H1 (cell line): ENCODE results near the gene TRIM46.
"Not testable (repeated sequence)": the region's sequence is repeated elsewhere in the genome, so short reads cannot be mapped to it uniquely, and the experiment has no call there.

Experiments used
- BRCA1 ChIP-seq: IDR thresholded peaks from 2 replicates; pipeline ENCODE4 v1.6.1; 2012; ENCODE audit warnings: low read depth, low read length, improper control_type of control experiment
- EP300 ChIP-seq, 2 experiments: IDR thresholded peaks; 1 replicate in 1 of 2; 2 replicates in 1 of 2; pipeline ENCODE4 v1.6.1; 2011 to 2012; ENCODE audit warnings: low read depth in 2 of 2, low read length in 2 of 2, mild to moderate bottlenecking in 2 of 2, borderline replicate concordance in 1 of 2, inconsistent platforms in 1 of 2, moderate library complexity in 1 of 2
- EZH2 ChIP-seq: fragments of 200-600 bp; sonication (generic); IDR thresholded peaks from 2 replicates; pipeline ENCODE4 v1.7.1; 2012; ENCODE audit warnings: low read depth, mild to moderate bottlenecking, moderate library complexity, low read length, inconsistent platforms; ENCODE audit not compliant: severe bottlenecking
- KDM1A ChIP-seq: fragments of 200-600, 300-600 bp; sonication (generic); IDR thresholded peaks from 2 replicates; pipeline ENCODE4 v1.7.1; 2016; ENCODE audit warnings: mild to moderate bottlenecking, low read length, borderline replicate concordance
- RBBP5 ChIP-seq: IDR thresholded peaks from 2 replicates; pipeline ENCODE4 v1.7.1; 2012; ENCODE audit warnings: low read depth, mild to moderate bottlenecking, inconsistent platforms, low read length, moderate library complexity, borderline replicate concordance
- RFX5 ChIP-seq: IDR thresholded peaks from 2 replicates; pipeline ENCODE4 v1.6.1; 2011; ENCODE audit warnings: low read depth, low read length, improper control_type of control experiment, borderline replicate concordance
- SRF ChIP-seq: IDR thresholded peaks from 2 replicates; pipeline ENCODE4 v1.6.1; 2011; ENCODE audit warnings: mild to moderate bottlenecking, low read depth, low read length, moderate library complexity
- TAF1 ChIP-seq: IDR thresholded peaks from 2 replicates; pipeline ENCODE4 v1.6.1; 2011; ENCODE audit warnings: mild to moderate bottlenecking, low read depth, low read length
- TF ChIP-seq, protein P1 (sequence below): IDR thresholded peaks from 2 replicates; pipeline ENCODE4 v1.6.1; 2012; ENCODE audit warnings: inconsistent platforms
- TF ChIP-seq, protein P2 (sequence below), 3 experiments: IDR thresholded peaks; 1 replicate in 2 of 3; 2 replicates in 1 of 3; pipeline versions ENCODE4 v1.5.1 to v1.6.1; 2011; ENCODE audit warnings: low read length in 3 of 3, mild to moderate bottlenecking in 3 of 3, inconsistent platforms in 2 of 3, low read depth in 1 of 3, moderate library complexity in 1 of 3; ENCODE audit not compliant: insufficient read depth in 1 of 3; ENCODE audit errors: control extremely low read depth in 1 of 3
- TF ChIP-seq, protein P3 (sequence below): IDR thresholded peaks from 2 replicates; pipeline ENCODE4 v1.6.1; 2011; ENCODE audit warnings: low read depth, mild to moderate bottlenecking, low read length; ENCODE audit not compliant: insufficient read depth

DNA sequence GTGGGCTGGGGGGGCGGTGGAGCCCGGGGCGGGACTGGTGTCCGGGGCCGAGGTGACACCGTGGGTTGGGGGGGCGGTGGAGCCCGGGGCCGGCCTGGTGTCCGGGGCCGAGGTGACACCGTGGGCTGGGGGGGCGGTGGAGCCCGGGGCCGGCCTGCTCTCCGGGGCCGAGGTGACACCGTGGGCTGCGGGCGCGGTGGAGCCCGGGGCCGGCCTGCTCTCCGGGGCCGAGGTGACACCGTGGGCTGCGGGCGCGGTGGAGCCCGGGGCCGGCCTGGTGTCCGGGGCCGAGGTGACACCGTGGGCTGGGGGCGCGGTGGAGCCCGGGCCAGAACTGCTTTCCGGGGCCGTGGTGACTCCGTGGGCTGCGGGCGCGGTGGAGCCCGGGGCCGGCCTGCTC is 16.3 kb downstream of the TRIM46 start:
- not testable (repeated sequence) for TF ChIP-seq KDM1A; EZH2; TAF1; EP300 (IDR thresholded peaks at IDR 0.05; ENCODE audit: borderline replicate concordance in 1 of 2, low read depth in 2 of 2, low read length in 2 of 2); BRCA1; SRF; RBBP5; RFX5
- TF ChIP-seq, protein P1, sequence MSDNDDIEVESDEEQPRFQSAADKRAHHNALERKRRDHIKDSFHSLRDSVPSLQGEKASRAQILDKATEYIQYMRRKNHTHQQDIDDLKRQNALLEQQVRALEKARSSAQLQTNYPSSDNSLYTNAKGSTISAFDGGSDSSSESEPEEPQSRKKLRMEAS = not testable (repeated sequence)
- TF ChIP-seq, protein P2, sequence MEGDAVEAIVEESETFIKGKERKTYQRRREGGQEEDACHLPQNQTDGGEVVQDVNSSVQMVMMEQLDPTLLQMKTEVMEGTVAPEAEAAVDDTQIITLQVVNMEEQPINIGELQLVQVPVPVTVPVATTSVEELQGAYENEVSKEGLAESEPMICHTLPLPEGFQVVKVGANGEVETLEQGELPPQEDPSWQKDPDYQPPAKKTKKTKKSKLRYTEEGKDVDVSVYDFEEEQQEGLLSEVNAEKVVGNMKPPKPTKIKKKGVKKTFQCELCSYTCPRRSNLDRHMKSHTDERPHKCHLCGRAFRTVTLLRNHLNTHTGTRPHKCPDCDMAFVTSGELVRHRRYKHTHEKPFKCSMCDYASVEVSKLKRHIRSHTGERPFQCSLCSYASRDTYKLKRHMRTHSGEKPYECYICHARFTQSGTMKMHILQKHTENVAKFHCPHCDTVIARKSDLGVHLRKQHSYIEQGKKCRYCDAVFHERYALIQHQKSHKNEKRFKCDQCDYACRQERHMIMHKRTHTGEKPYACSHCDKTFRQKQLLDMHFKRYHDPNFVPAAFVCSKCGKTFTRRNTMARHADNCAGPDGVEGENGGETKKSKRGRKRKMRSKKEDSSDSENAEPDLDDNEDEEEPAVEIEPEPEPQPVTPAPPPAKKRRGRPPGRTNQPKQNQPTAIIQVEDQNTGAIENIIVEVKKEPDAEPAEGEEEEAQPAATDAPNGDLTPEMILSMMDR (IDR thresholded peaks at IDR 0.05; ENCODE audit: control extremely low read depth in 1 of 3, insufficient read depth in 1 of 3, low read depth in 1 of 3, low read length in 3 of 3) = not testable (repeated sequence)
- TF ChIP-seq, protein P3, sequence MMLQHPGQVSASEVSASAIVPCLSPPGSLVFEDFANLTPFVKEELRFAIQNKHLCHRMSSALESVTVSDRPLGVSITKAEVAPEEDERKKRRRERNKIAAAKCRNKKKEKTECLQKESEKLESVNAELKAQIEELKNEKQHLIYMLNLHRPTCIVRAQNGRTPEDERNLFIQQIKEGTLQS = not testable (repeated sequence)
